ENCODE results near the gene MYO5B.

MYO5B gene

DNA sequence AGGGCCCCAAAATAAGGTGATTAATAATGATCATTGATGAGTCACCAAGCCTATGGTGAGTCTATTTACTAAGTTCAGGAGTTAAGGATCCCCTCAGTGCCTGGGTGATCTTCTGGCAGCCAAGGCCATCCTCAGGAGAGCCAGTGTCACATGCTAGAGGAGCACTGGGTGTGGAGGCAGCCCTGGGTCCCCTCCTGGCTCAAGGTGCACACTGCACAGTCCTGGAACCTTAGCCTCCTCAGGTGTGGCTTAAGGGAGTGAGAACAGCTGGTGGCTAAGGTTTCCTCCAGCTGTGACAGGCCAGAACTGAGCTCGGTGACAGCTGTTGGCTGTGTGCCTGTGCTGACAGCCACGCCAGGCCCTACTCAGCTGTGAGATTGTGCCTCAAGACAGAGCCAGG, 329.5 kb downstream of the MYO5B start:
- Histone ChIP-seq H3K9me3 (ENCODE audit: insufficient read depth, low read length) (no peaks in the 10 kb centered on the region), H3K36me3 (ENCODE audit: low read length) (no peaks in the 10 kb centered on the region), H2AFZ (ENCODE audit: low read depth, low read length, severe bottlenecking) (no peak overlapping the region), H3K9ac (ENCODE audit: low read length) (no peak overlapping the region), H3K4me3 (ENCODE audit: insufficient read depth, low read length, poor library complexity, severe bottlenecking) (no peak overlapping the region), H3F3A (ENCODE audit: insufficient read depth) (no peaks in the 10 kb centered on the region), H3K4me2 (ENCODE audit: low read depth, low read length, poor library complexity, severe bottlenecking) (no peak overlapping the region), H3K27me3 (ENCODE audit: low read length) (no peaks in the 10 kb centered on the region), H3K9me2 (replicated peaks; ENCODE audit: insufficient read depth, low read length) (no peaks in the 10 kb centered on the region), H3K79me2 (ENCODE audit: insufficient read depth, low read length) (no peaks in the 10 kb centered on the region), H4K20me1 (ENCODE audit: low read depth, low read length) (no peaks in the 10 kb centered on the region), H3K27ac (ENCODE audit: low read depth, low read length) (no peak overlapping the region)
- no peak for TF ChIP-seq EZH2phosphoT487 (conservative IDR thresholded peaks at IDR 0.05; ENCODE audit: low read length)
- TF ChIP-seq, protein P1, sequence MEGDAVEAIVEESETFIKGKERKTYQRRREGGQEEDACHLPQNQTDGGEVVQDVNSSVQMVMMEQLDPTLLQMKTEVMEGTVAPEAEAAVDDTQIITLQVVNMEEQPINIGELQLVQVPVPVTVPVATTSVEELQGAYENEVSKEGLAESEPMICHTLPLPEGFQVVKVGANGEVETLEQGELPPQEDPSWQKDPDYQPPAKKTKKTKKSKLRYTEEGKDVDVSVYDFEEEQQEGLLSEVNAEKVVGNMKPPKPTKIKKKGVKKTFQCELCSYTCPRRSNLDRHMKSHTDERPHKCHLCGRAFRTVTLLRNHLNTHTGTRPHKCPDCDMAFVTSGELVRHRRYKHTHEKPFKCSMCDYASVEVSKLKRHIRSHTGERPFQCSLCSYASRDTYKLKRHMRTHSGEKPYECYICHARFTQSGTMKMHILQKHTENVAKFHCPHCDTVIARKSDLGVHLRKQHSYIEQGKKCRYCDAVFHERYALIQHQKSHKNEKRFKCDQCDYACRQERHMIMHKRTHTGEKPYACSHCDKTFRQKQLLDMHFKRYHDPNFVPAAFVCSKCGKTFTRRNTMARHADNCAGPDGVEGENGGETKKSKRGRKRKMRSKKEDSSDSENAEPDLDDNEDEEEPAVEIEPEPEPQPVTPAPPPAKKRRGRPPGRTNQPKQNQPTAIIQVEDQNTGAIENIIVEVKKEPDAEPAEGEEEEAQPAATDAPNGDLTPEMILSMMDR (IDR thresholded peaks at IDR 0.05; ENCODE audit: insufficient read depth, low read length, poor library complexity, severe bottlenecking) = no peak

DNA sequence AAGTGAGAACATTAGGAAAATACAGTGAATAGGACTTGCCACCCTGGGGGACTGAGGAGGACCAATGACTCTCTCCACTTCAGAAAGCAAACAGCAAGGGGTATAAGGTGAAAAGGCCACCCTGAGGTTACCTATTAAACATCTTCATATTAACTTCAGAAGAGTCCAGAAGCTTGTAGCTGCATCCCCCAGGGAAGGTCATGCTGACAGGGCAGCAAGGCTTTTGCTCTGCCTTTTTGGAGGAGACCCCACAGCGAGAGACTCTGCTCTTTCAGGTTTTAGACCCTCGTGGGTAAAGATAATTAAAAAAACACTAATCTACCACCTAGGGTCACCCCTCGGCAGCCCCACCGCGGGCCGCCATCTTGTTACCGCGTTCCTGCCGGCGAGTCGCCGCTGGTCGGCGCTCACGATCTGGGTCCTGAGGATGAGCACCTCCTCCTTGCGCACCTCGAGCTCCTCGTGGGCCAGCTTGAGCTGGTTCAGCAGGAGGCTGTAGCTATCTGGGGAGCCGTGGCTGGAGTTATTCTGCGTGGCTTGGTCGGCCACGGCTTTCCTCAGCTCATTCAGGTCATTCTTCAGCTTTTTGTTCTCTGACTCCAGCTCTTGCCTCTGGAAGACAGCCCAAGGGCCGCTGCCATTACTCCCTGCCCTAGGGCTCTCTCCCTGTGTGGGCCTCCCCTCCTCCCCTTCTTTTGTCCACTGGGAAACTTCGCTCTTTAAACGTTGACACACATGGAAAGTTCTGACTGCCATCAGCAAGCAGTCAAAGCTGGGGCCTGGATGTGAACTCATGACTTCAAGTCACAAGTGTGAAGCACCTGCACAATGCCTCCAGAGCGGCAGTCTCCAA, 331.0 kb downstream of the MYO5B start:
- no peak overlapping the region for H3K27ac ChIP-seq (ENCODE audit: low read depth, low read length)

DNA sequence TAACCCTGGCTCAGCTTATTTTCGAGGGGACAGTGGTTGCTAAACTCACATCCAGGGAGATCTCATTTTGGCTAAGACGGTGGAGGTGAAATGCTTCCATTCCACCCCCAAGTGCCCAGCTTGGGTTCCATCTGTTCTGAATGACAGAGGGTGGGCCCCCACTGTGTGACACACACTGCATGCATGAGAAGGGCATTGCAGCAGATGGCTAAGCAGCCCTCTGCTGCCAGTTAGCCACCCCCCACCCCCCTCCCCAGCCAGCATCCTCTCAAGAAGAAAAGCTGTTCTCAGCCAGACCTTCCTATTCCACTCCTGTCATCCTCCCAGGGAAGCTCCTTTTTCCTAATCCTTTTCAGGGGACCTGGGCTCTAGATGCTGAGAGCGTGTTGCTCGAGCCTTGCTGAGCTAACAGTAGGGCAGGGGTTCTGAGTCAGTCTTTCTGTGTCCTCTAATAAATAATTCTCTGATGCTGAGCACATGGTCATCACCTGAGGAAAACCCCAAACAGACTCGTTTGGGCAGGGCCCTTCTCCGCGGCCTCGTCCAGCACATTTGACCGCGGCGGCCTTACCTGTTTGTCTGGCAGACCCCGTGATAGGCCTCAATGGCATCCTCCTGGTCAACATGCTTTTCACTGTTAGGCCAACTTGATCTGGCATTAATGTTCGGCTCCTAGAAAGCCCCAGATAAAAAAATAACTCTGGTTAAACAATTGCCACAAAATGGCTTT, 332.1 kb downstream of the MYO5B start:
- H3K27ac ChIP-seq (ENCODE audit: low read depth, low read length) = no peak overlapping the region
- no peaks in the 10 kb centered on the region for H3K27me3 ChIP-seq (ENCODE audit: low read length)
- TF ChIP-seq, protein P1 (IDR thresholded peaks at IDR 0.05; ENCODE audit: insufficient read depth, low read length, poor library complexity, severe bottlenecking) = no peak
- TF ChIP-seq EZH2phosphoT487 (conservative IDR thresholded peaks at IDR 0.05; ENCODE audit: low read length) = no peak
- no peaks in the 10 kb centered on the region for H3F3A ChIP-seq (ENCODE audit: insufficient read depth)
- no peak overlapping the region for H3K4me2 ChIP-seq (ENCODE audit: low read depth, low read length, poor library complexity, severe bottlenecking)
- H3K79me2 ChIP-seq (ENCODE audit: insufficient read depth, low read length) = no peaks in the 10 kb centered on the region
- no peaks in the 10 kb centered on the region for H3K9me3 ChIP-seq (ENCODE audit: insufficient read depth, low read length)
- H2AFZ ChIP-seq (ENCODE audit: low read depth, low read length, severe bottlenecking) = no peak overlapping the region
- H4K20me1 ChIP-seq (ENCODE audit: low read depth, low read length) = no peaks in the 10 kb centered on the region
- H3K36me3 ChIP-seq (ENCODE audit: low read length) = no peaks in the 10 kb centered on the region
- H3K4me3 ChIP-seq (ENCODE audit: insufficient read depth, low read length, poor library complexity, severe bottlenecking) = no peak overlapping the region
- no peaks in the 10 kb centered on the region for H3K9me2 ChIP-seq (replicated peaks; ENCODE audit: insufficient read depth, low read length)
- H3K9ac ChIP-seq (ENCODE audit: low read length) = no peak overlapping the region

More for the DNA sequence above, 331.0 kb downstream of the MYO5B start:
- no peak for TF ChIP-seq EZH2phosphoT487 (conservative IDR thresholded peaks at IDR 0.05; ENCODE audit: low read length)
- TF ChIP-seq, protein P1 (IDR thresholded peaks at IDR 0.05; ENCODE audit: insufficient read depth, low read length, poor library complexity, severe bottlenecking) = no peak
- no peak overlapping the region for H3K4me3 ChIP-seq (ENCODE audit: insufficient read depth, low read length, poor library complexity, severe bottlenecking)
- no peaks in the 10 kb centered on the region for H3F3A ChIP-seq (ENCODE audit: insufficient read depth)
- H2AFZ ChIP-seq (ENCODE audit: low read depth, low read length, severe bottlenecking) = no peak overlapping the region
- H3K9ac ChIP-seq (ENCODE audit: low read length) = no peak overlapping the region
- no peaks in the 10 kb centered on the region for H4K20me1 ChIP-seq (ENCODE audit: low read depth, low read length)
- H3K27me3 ChIP-seq (ENCODE audit: low read length) = no peaks in the 10 kb centered on the region
- H3K9me3 ChIP-seq (ENCODE audit: insufficient read depth, low read length) = no peaks in the 10 kb centered on the region
- no peaks in the 10 kb centered on the region for H3K36me3 ChIP-seq (ENCODE audit: low read length)
- no peaks in the 10 kb centered on the region for H3K79me2 ChIP-seq (ENCODE audit: insufficient read depth, low read length)
- H3K4me2 ChIP-seq (ENCODE audit: low read depth, low read length, poor library complexity, severe bottlenecking) = no peak overlapping the region
- H3K9me2 ChIP-seq (replicated peaks; ENCODE audit: insufficient read depth, low read length) = no peaks in the 10 kb centered on the region
